ENCODE measurements around the gene PGBD5. TPM values are rescaled to one million over a fixed set of nuclear protein-coding genes. Genes with fewer than 3 reads are reported as not detected.

Gene PGBD5
- total and polyA plus RNA-seq, 2 of the 13 experiments (the other 11 are each of a cell fraction or from before 2014, with no cell fraction given), result 0.04 to 0.13 TPM

DNA sequence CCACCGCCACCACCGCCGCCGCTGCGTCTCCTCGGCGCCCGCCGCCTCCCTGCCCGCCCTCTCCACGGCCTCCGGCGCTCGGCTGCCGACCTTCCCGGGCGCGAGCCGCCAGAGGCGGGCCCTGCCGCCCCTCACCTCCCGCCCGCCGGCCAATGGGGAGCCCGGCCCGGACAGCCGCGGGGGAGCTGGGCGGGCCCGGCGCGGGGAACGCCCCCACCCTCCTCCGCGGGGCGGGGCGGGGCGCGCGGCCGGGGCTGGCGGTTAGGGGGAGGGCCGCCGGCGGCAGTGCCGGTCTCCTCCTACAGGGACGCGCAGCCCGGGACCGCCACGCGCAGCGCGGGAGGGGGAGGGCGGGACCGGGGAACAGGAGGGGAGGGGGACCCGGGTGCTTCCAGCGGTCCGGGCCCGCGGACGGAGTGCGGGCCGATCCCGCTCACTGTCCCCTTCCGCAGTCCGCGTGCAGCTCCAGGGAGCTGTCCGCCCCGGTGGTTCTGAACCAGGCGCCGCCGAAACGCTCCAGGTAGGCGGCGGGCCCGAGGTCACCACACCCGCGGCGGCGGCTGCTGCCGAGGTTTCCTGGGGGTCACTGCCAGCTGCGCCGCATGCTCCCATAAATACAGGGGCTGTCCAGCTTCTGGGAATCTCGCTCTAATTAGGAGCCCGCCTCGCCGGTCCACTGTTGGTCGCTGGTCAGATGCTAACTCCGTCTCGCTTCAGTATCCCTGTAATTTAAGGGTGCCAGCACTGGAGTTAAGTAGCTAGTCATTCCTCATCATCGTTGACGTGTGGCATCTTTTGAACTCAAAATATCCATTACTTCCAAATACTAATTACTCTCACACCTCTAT lies at the start of gene PGBD5 (continued):
- TF ChIP-seq, protein P1, sequence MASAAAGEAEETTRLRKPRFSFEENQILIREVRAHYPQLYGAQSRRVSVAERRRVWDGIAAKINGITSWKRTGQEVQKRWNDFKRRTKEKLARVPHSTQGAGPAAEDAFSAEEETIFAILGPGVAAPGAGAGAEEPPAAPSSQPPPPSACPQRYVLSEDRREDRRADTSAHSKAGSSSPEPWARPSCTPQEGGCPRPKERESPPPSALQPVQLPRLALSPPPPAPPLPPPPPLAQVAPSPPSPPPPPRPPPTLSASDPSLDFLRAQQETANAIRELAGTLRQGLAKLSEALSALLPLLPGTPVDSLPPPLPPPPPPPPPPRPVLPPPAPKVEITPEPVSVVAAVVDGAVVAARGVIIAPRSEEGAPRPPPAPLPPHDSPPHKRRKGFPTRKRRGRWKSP (CRISPR knock-in tag; IDR thresholded peaks at IDR 0.05), result peak; percentile 80; the same call in 1 of the 2 replicates
- TF ChIP-seq, protein P2, sequence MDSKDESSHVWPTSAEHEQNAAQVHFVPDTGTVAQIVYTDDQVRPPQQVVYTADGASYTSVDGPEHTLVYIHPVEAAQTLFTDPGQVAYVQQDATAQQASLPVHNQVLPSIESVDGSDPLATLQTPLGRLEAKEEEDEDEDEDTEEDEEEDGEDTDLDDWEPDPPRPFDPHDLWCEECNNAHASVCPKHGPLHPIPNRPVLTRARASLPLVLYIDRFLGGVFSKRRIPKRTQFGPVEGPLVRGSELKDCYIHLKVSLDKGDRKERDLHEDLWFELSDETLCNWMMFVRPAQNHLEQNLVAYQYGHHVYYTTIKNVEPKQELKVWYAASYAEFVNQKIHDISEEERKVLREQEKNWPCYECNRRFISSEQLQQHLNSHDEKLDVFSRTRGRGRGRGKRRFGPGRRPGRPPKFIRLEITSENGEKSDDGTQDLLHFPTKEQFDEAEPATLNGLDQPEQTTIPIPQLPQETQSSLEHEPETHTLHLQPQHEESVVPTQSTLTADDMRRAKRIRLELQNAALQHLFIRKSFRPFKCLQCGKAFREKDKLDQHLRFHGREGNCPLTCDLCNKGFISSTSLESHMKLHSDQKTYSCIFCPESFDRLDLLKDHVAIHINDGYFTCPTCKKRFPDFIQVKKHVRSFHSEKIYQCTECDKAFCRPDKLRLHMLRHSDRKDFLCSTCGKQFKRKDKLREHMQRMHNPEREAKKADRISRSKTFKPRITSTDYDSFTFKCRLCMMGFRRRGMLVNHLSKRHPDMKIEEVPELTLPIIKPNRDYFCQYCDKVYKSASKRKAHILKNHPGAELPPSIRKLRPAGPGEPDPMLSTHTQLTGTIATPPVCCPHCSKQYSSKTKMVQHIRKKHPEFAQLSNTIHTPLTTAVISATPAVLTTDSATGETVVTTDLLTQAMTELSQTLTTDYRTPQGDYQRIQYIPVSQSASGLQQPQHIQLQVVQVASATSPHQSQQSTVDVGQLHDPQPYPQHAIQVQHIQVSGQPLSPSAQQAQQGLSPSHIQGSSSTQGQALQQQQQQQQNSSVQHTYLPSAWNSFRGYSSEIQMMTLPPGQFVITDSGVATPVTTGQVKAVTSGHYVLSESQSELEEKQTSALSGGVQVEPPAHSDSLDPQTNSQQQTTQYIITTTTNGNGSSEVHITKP (CRISPR knock-in tag; IDR thresholded peaks at IDR 0.05; ENCODE audit: low read depth), result peak; percentile 51; the same call in 1 of the 2 replicates
- TF ChIP-seq ZNF121 (CRISPR knock-in tag; IDR thresholded peaks at IDR 0.05), result peak; percentile 32; the same call in 1 of the 2 replicates
- TF ChIP-seq, protein P3, sequence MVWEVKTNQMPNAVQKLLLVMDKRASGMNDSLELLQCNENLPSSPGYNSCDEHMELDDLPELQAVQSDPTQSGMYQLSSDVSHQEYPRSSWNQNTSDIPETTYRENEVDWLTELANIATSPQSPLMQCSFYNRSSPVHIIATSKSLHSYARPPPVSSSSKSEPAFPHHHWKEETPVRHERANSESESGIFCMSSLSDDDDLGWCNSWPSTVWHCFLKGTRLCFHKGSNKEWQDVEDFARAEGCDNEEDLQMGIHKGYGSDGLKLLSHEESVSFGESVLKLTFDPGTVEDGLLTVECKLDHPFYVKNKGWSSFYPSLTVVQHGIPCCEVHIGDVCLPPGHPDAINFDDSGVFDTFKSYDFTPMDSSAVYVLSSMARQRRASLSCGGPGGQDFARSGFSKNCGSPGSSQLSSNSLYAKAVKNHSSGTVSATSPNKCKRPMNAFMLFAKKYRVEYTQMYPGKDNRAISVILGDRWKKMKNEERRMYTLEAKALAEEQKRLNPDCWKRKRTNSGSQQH (CRISPR knock-in tag; IDR thresholded peaks at IDR 0.05; ENCODE audit: low read depth), result peak; percentile 97
- TF ChIP-seq MAZ (IDR thresholded peaks at IDR 0.05; ENCODE audit: borderline replicate concordance, low read depth, low read length), result no peak
- peak; percentile 72 for TF ChIP-seq MAZ (CRISPR knock-in tag; IDR thresholded peaks at IDR 0.05; ENCODE audit: low read depth)
- 0 out of 2 replicates have a peak, but pooled peaks have one; percentile 52 for TF ChIP-seq MEIS1 (CRISPR knock-in tag; IDR thresholded peaks at IDR 0.05; ENCODE audit: borderline replicate concordance)
- TF ChIP-seq FOXK1 (CRISPR knock-in tag; IDR thresholded peaks at IDR 0.05; ENCODE audit: borderline replicate concordance, low read depth), result peak; percentile 77; the same call in 1 of the 2 replicates
- TF ChIP-seq SKI (IDR thresholded peaks at IDR 0.05; ENCODE audit: partially characterized antibody), result no peak
- no peak for TF ChIP-seq JUNB (CRISPR knock-in tag; IDR thresholded peaks at IDR 0.05; ENCODE audit: borderline replicate concordance)
- TF ChIP-seq, protein P4, sequence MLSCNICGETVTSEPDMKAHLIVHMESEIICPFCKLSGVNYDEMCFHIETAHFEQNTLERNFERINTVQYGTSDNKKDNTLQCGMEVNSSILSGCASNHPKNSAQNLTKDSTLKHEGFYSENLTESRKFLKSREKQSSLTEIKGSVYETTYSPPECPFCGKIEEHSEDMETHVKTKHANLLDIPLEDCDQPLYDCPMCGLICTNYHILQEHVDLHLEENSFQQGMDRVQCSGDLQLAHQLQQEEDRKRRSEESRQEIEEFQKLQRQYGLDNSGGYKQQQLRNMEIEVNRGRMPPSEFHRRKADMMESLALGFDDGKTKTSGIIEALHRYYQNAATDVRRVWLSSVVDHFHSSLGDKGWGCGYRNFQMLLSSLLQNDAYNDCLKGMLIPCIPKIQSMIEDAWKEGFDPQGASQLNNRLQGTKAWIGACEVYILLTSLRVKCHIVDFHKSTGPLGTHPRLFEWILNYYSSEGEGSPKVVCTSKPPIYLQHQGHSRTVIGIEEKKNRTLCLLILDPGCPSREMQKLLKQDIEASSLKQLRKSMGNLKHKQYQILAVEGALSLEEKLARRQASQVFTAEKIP (CRISPR knock-in tag; IDR thresholded peaks at IDR 0.05; ENCODE audit: borderline replicate concordance), result no peak
- TF ChIP-seq, protein P5, sequence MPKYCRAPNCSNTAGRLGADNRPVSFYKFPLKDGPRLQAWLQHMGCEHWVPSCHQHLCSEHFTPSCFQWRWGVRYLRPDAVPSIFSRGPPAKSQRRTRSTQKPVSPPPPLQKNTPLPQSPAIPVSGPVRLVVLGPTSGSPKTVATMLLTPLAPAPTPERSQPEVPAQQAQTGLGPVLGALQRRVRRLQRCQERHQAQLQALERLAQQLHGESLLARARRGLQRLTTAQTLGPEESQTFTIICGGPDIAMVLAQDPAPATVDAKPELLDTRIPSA (CRISPR knock-in tag; IDR thresholded peaks at IDR 0.05; ENCODE audit: borderline replicate concordance), result peak; percentile 46; the same call in 1 of the 2 replicates
- TF ChIP-seq ZNF441 (CRISPR knock-in tag; IDR thresholded peaks at IDR 0.05; ENCODE audit: borderline replicate concordance), result peak; percentile 94
- peak; percentile 79 for TF ChIP-seq KAT8 (CRISPR knock-in tag; IDR thresholded peaks at IDR 0.05)
- TF ChIP-seq NFKBIZ (CRISPR knock-in tag; IDR thresholded peaks at IDR 0.05), result 0 out of 2 replicates have a peak, but pooled peaks have one; percentile 77
- TF ChIP-seq, protein P6, sequence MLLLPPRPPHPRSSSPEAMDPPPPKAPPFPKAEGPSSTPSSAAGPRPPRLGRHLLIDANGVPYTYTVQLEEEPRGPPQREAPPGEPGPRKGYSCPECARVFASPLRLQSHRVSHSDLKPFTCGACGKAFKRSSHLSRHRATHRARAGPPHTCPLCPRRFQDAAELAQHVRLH (CRISPR knock-in tag; IDR thresholded peaks at IDR 0.05; ENCODE audit: borderline replicate concordance, low read depth), result peak; percentile 86
- TF ChIP-seq ZSCAN22 (CRISPR knock-in tag; IDR thresholded peaks at IDR 0.05), result no peak
- peak; percentile 52 for TF ChIP-seq FOXA3 (CRISPR knock-in tag; IDR thresholded peaks at IDR 0.05)
- TF ChIP-seq ONECUT2 (CRISPR knock-in tag; IDR thresholded peaks at IDR 0.05), result peak; percentile 61; the same call in 1 of the 2 replicates
